OCI-LY7 (cell line): ENCODE measurements around the gene FRRS1. TPM values are rescaled to one million over a fixed set of nuclear protein-coding genes. Genes with fewer than 3 reads are reported as not detected.

Experiments
- Bru-seq: library from RNA; stranded (reverse); fragments of 400-500 nt; gene quantifications from one replicate; lab custom pipeline; 2021; lab: Mats Ljungman, UMichigan
- BruChase-seq, 2 experiments: library from RNA; stranded (reverse); fragments of 400-500 nt; gene quantifications; one replicate each; lab custom pipeline; 2021; lab: Mats Ljungman, UMichigan
- BruUV-seq: library from RNA; stranded (reverse); fragments of 400-500 nt; replicated peaks from 2 replicates; lab custom pipeline; 2021; lab: Mats Ljungman, UMichigan
- CTCF ChIA-PET: fragments of 300-600 bp; sonication (Branson Sonifier 250); formaldehyde crosslinking; loops from one replicate; lab custom pipeline; 2022; ENCODE audit warnings: antibody characterized with exemption; ENCODE audit not compliant: unreplicated experiment; lab: Charles Lee
- POLR2A ChIA-PET: fragments of 300-600 bp; sonication (Branson Sonifier 250); formaldehyde crosslinking; loops from one replicate; lab custom pipeline; 2022; ENCODE audit warnings: antibody characterized with exemption; lab: Charles Lee
- DNase-seq: peaks from one replicate; pipeline ENCODE4 v3.0.0-alpha.2; 2015; ENCODE audit warnings: low spot score
- H2AFZ ChIP-seq: fragments of 200-600 bp; sonication (generic), shearing (Covaris generic); 2 replicates; pipeline ENCODE4 v1.6.1; 2014; ENCODE audit warnings: mild to moderate bottlenecking, antibody characterized with exemption, low read length, moderate library complexity
- H3K27ac ChIP-seq: fragments of 200-600 bp; sonication (generic); 2 replicates; pipeline ENCODE4 v1.5.1; 2014; ENCODE audit warnings: mixed run types, low read depth, mild to moderate bottlenecking, moderate library complexity, low read length, inconsistent platforms; ENCODE audit not compliant: poor library complexity, severe bottlenecking
- H3K36me3 ChIP-seq: fragments of 200-600 bp; sonication (generic); 2 replicates; pipeline ENCODE4 v1.6.1; 2014; ENCODE audit warnings: mild to moderate bottlenecking, antibody characterized with exemption, low read length, moderate library complexity, mixed read lengths; ENCODE audit not compliant: insufficient read depth
- H3K4me1 ChIP-seq: fragments of 200-600 bp; sonication (generic); 2 replicates; pipeline ENCODE4 v1.5.1; 2014; ENCODE audit warnings: mild to moderate bottlenecking, low read length; ENCODE audit not compliant: insufficient read depth, poor library complexity, severe bottlenecking
- H3K4me2 ChIP-seq: fragments of 200-600 bp; sonication (generic); 2 replicates; pipeline ENCODE4 v1.6.1; 2014; ENCODE audit warnings: mild to moderate bottlenecking, low read length
- H3K4me3 ChIP-seq: fragments of 200-600 bp; sonication (generic); 2 replicates; pipeline ENCODE4 v1.5.1; 2014; ENCODE audit warnings: mild to moderate bottlenecking, low read depth, low read length; ENCODE audit not compliant: poor library complexity, severe bottlenecking
- H3K79me2 ChIP-seq: fragments of 200-600 bp; sonication (generic); 2 replicates; pipeline ENCODE4 v1.6.1; 2016; ENCODE audit warnings: low read depth, mild to moderate bottlenecking, low read length, moderate library complexity, mixed read lengths; ENCODE audit not compliant: insufficient read depth
- H3K9me2 ChIP-seq: fragments of 200-600 bp; sonication (generic); 2 replicates; pipeline ENCODE4 v1.6.1; 2016; ENCODE audit warnings: mild to moderate bottlenecking, low read length, mixed read lengths; ENCODE audit not compliant: insufficient read depth
- H3K9me3 ChIP-seq: fragments of 200-600 bp; sonication (generic); 2 replicates; pipeline ENCODE4 v1.6.1; 2014; ENCODE audit warnings: mild to moderate bottlenecking, mixed run types, low read length, mixed read lengths
- H4K20me1 ChIP-seq: fragments of 200-600 bp; sonication (generic); 2 replicates; pipeline ENCODE4 v1.6.1; 2014; ENCODE audit warnings: mild to moderate bottlenecking, antibody characterized with exemption, low read length, moderate library complexity, mixed read lengths; ENCODE audit not compliant: insufficient read depth
- CTCF ChIP-seq: fragments of 200-600 bp; sonication (generic); conservative IDR thresholded peaks from 2 replicates; pipeline ENCODE4 v1.5.1; 2014; ENCODE audit warnings: mild to moderate bottlenecking, antibody characterized with exemption, low read length, moderate library complexity, mixed read lengths
- EZH2phosphoT487 ChIP-seq: fragments of 200-600 bp; sonication (generic); IDR thresholded peaks from 2 replicates; pipeline ENCODE4 v1.6.1; 2018; ENCODE audit warnings: low read depth, borderline replicate concordance, mild to moderate bottlenecking, mixed run types, antibody characterized with exemption, low read length, moderate library complexity, mixed read lengths
- intact Hi-C: fragments of 100-400 bp; cut with micrococcal nuclease; formaldehyde crosslinking; loops from one replicate; pipeline ENCODE4 v1.10.0; 2022; ENCODE audit not compliant: unreplicated experiment
- long read RNA-seq: library from polyadenylated mRNA; stranded (forward); transcript quantifications from one replicate; pipeline ENCODE4 v2.0.0, GENCODE V29; 2022
- total RNA-seq, 2 experiments: library from RNA; depleted of rRNA in 1 of 2; stranded (reverse); fragments of >200 nt in 1 of 2; shearing (Covaris generic) in 1 of 2; gene quantifications; 2 replicates each; pipeline ENCODE4 v1.2.3, GENCODE V29; 2014 to 2022

Gene FRRS1
- total RNA-seq (2014; rRNA removed; shearing (Covaris generic)): 3.4 and 4.5 TPM in 2 replicates
- 6.5 and 7.2 TPM in 2 replicates for total RNA-seq (2022)
- Bru-seq, nascent RNA: percentile 60 among the genes with signal in this experiment
- BruChase-seq, experiment 1, labeled RNA remaining after a 6-hour chase: percentile 50 among the genes with signal in this experiment
- BruChase-seq, experiment 2, labeled RNA remaining after a 2-hour chase: percentile 53 among the genes with signal in this experiment
- long read RNA-seq: 0 reads

- peak; percentile 91 for DNase-seq
- Histone ChIP-seq H3K79me2 (no peaks in the 10 kb centered on the region), H2AFZ (peak within 1 kb of the TSS; percentile 95), H3K4me2 (peak within 1 kb of the TSS; percentile 69), H3K4me3 (peak within 1 kb of the TSS; percentile 74), H3K36me3 (no peaks in the 10 kb centered on the region), H3K9me2 (no peaks in the 10 kb centered on the region), H3K9me3 (no peaks in the 10 kb centered on the region), H3K27ac (peak within 1 kb of the TSS; percentile 37), H3K4me1 (peaks cover 8% of the 10 kb centered on the region), H4K20me1 (no peaks in the 10 kb centered on the region)
- CTCF ChIA-PET: interaction anchor here (0.6 to 1.3 kb wide), 3 partner anchors 9 to 478 kb away, joined by 3 read pairs; no protein-coding TSS in a partner anchor
- TF ChIP-seq EZH2phosphoT487 (no peak), CTCF (no peak)
- intact Hi-C loops: no loop called here
- POLR2A ChIA-PET: interaction anchor here (0.6 to 2.5 kb wide), 12 partner anchors 8 to 1104 kb away, joined by 3 to 23 read pairs (median 4); partner anchors contain the start of genes SASS6, SLC35A3 and TRMT13
- BruUV-seq: no TSS peak
Measured at GRCh38 chr1:99766378-99766800, at the start of gene FRRS1. Gene FRRS1, minus strand, starts transcription at chr1:99766635. Its CDS starts 17,867 bp downstream, at chr1:99748768.

DNA sequence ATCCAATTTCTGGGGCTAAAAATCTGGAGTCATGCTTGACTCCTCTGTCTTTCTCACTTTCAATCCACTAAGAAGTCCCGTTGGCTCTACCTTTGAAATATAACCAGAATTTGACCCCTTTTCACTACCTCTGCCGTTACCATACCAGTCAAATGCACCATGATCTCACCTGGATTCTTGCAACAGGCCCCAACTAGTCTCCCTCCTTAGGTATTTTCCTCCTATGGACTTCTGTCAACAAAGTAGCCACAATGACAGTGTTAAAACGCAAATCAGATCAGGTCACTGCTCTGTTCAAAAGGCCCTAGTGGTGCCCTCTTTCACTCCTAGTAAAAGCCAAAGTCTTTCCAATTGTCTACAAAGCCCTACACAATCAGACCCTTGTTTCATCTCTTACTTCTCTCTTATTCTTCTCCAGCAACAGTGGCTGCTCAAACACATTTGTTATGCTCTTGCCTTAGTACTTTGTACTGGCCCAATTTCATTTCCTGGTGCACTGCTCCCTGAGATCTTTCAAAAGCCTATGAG lies 48.0 kb upstream of the FRRS1 start:
- Histone ChIP-seq H3K79me2 (no peaks in the 10 kb centered on the region), H3K36me3 (no peaks in the 10 kb centered on the region), H3K27ac (no peak overlapping the region), H4K20me1 (no peaks in the 10 kb centered on the region), H3K4me2 (no peak overlapping the region), H3K9me2 (no peaks in the 10 kb centered on the region), H3K4me3 (no peak overlapping the region), H3K4me1 (peaks cover 5% of the 10 kb centered on the region), H3K9me3 (no peaks in the 10 kb centered on the region), H2AFZ (no peak overlapping the region)
- TF ChIP-seq EZH2phosphoT487: no peak
- no peak for TF ChIP-seq CTCF
- DNase-seq: no peak
- ChIA-PET POLR2A (no interaction called here), CTCF (no interaction called here)
- BruUV-seq: no TSS peak
- intact Hi-C loops: no loop called here

DNA sequence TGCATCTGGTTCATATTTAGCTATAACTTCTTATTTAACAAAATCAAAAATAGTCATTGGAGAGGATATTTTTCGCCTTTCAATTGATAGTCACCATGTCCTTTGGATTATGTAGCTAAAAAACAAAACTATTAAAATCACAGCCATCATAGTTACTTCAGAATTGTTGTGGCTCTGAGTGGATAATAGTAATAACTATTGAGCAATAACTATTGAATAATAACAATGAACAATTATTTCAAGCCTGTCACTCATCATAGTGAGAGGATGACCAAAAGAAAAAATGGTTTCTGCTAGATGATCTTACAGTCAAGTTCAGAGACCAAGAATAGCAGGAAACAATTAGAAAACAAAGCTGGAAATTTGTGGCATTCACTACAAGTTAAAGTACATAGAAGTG lies 45.3 kb upstream of the FRRS1 start:
- H3K4me1 ChIP-seq: peaks cover 5% of the 10 kb centered on the region
- BruUV-seq: no TSS peak
- CTCF ChIA-PET: no interaction called here
- no peak overlapping the region for H3K4me3 ChIP-seq
- DNase-seq: no peak
- no peaks in the 10 kb centered on the region for H4K20me1 ChIP-seq
- no peaks in the 10 kb centered on the region for H3K79me2 ChIP-seq
- H3K9me2 ChIP-seq: no peaks in the 10 kb centered on the region
- H3K36me3 ChIP-seq: no peaks in the 10 kb centered on the region
- POLR2A ChIA-PET: interaction anchor here (0.6 to 0.9 kb wide), 4 partner anchors 158 to 639 kb away, joined by 3 to 4 read pairs (median 3); partner anchors contain the start of gene SLC35A3
- H2AFZ ChIP-seq: peak overlapping the region; percentile 82; the same call in 1 of the 2 replicates
- H3K27ac ChIP-seq: no peak overlapping the region
- no peak overlapping the region for H3K4me2 ChIP-seq
- TF ChIP-seq EZH2phosphoT487 (no peak), CTCF (no peak)
- no peaks in the 10 kb centered on the region for H3K9me3 ChIP-seq
- intact Hi-C loops: no loop called here
